NCI-H1092 (cell line): ENCODE measurements around the gene CLEC9A.

Source experiments
- DNase-seq: peaks from one replicate; lab custom pipeline; 2025; lab: John Stamatoyannopoulos, UW

CLEC9A gene

GRCh38 chr12:10067942-10068341 lies 37.5 kb downstream of the CLEC9A start:
- DNase-seq, result no peak

GRCh38 chr12:10068644-10069043 lies 38.2 kb downstream of the CLEC9A start:
- no peak for DNase-seq

- DNase-seq, result no peak
These were observed 38.6 kb downstream of the CLEC9A start for GRCh38 chr12:10069099-10069498.

- no peak for DNase-seq
These were observed 39.5 kb downstream of the CLEC9A start for GRCh38 chr12:10069976-10070375.

GRCh38 chr12:10070380-10070779 lies 39.9 kb downstream of the CLEC9A start:
- DNase-seq, result no peak

- no peak for DNase-seq
These were observed 41.6 kb downstream of the CLEC9A start for GRCh38 chr12:10072131-10072530.

GRCh38 chr12:10073261-10073660 lies 42.8 kb downstream of the CLEC9A start:
- no peak for DNase-seq

GRCh38 chr12:10075451-10075850 lies 45.0 kb downstream of the CLEC9A start:
- DNase-seq, result no peak

GRCh38 chr12:10082117-10082874 lies 51.8 kb downstream of the CLEC9A start:
- DNase-seq, result no peak

GRCh38 chr12:10084733-10085132 lies 54.3 kb downstream of the CLEC9A start:
- DNase-seq, result no peak

- no peak for DNase-seq
These were observed 55.9 kb downstream of the CLEC9A start for GRCh38 chr12:10086387-10086786.

GRCh38 chr12:10088031-10088430 lies 57.5 kb downstream of the CLEC9A start:
- no peak for DNase-seq

GRCh38 chr12:10088955-10089900 lies 58.7 kb downstream of the CLEC9A start:
- no peak for DNase-seq

- no peak for DNase-seq
These were observed 64.3 kb downstream of the CLEC9A start for GRCh38 chr12:10094646-10095395.

- no peak for DNase-seq
These were observed 65.5 kb downstream of the CLEC9A start for GRCh38 chr12:10095971-10096370.

- DNase-seq, result no peak
These were observed 67.0 kb downstream of the CLEC9A start for GRCh38 chr12:10097521-10097920.

- DNase-seq, result no peak
These were observed 68.3 kb downstream of the CLEC9A start, which contains the start of gene CLEC1A for GRCh38 chr12:10098791-10099190. Gene CLEC1A (minus strand): TSS chr12:10098985. CDS start chr12:10098922, 63 bp downstream.

- DNase-seq, result no peak
These were observed 70.6 kb downstream of the CLEC9A start for GRCh38 chr12:10101042-10101579.

GRCh38 chr12:10101648-10102220 lies 71.3 kb downstream of the CLEC9A start:
- no peak for DNase-seq

GRCh38 chr12:10102322-10102721 lies 71.8 kb downstream of the CLEC9A start:
- no peak for DNase-seq

- DNase-seq, result no peak
These were observed 79.9 kb downstream of the CLEC9A start for GRCh38 chr12:10110256-10110844.
